NCI-H460 (cell line): ENCODE results near the gene MMP12. TPM values are rescaled to one million over a fixed set of nuclear protein-coding genes. Genes with fewer than 3 reads are reported as not detected.
"Not testable (repeated sequence)": the region's sequence is repeated elsewhere in the genome, so short reads cannot be mapped to it uniquely, and the experiment has no call there.

Experiments used
- DNase-seq: peaks from one replicate; pipeline ENCODE4 v3.0.0-alpha.2; 2016; ENCODE audit warnings: low read depth; ENCODE audit errors: extremely low read depth
- polyA plus RNA-seq: library from polyadenylated mRNA; depleted of rRNA; stranded (reverse); fragments of >200 nt; gene quantifications from 2 replicates; pipeline ENCODE4 v1.2.3, GENCODE V29; 2014; cell fraction: nucleus; rRNA removed
- total RNA-seq: library from RNA; depleted of rRNA; stranded (reverse); fragments of >200 nt; shearing (Covaris generic); gene quantifications from 2 replicates; pipeline ENCODE4 v1.2.3, GENCODE V29; 2014; rRNA removed

MMP12 gene
- total RNA-seq = not detected in 2 replicates
- not detected in 2 replicates for polyA plus RNA-seq

GRCh38 chr11:102874852-102875251 is at the start of gene MMP12:
TSS of gene MMP12 (minus strand) at chr11:102874982. CDS start at chr11:102874937, 45 bp downstream.
- DNase-seq = no peak

DNA sequence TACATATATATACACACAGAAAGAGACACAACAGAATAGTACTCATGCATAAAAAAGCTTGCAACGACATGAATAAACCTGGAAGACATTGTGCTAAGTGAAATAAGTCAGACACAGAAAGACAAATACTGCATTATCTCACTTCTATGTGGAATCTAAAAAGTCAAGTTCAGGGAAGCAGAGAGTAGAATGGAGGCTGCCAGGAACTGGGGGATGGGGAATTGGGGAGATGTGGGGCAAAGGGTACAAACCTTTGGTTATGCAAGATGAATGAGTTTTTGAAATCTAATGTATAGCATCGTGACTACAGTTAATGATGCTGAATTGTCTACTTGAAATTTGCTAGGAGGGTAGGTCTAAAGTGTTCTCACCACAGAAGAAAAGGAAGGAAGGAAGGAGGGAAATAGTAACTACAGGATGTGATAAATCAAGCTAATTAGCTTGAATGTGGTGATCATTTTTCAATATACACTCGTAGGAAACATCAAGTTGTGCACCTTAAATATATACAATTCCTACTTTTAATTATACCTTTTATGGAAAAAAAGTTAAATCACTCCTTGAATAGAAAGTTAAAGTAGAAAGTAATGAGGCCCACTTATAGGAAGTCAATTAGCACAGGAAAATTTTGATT is 46.9 kb upstream of the MMP12 start:
- DNase-seq = no peak

GRCh38 chr11:102920118-102920684 is 45.4 kb upstream of the MMP12 start:
- DNase-seq = no peak

DNA sequence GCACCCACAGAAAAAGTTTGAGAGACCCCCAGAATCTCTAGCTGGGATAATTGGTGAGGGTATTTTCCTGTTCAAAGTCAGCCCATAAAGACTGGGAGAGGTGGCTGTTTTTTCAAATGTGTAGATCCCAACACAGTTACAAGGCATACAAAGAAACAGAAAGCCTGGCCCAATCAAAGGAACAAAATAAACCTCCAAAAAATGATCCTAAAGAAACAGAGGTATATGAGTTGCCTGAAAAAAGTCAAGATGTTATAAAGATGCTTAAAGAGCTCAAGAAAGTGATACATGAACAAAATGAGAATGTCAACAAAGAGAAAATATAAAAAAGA is 40.2 kb upstream of the MMP12 start:
- DNase-seq = no peak

- no peak for DNase-seq
Observed at GRCh38 chr11:102914238-102915043, 39.7 kb upstream of the MMP12 start.

DNA sequence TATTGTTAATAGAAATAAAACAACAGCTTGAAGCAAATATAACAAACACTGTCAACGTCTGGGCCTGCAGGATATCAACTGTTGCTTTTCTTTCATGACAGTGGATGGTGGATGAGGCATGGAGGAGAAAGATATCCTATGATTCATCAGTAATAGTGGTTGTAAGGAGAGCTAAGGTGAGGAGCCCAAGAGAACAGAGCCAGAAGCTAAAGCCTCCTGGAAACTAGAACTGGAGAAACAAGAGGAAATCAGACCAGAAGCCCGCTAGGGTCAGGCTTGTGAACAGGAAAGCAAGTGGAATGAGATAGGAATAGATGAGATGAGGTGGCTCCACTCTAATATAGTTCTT is 37.7 kb upstream of the MMP12 start:
- DNase-seq = no peak

DNA sequence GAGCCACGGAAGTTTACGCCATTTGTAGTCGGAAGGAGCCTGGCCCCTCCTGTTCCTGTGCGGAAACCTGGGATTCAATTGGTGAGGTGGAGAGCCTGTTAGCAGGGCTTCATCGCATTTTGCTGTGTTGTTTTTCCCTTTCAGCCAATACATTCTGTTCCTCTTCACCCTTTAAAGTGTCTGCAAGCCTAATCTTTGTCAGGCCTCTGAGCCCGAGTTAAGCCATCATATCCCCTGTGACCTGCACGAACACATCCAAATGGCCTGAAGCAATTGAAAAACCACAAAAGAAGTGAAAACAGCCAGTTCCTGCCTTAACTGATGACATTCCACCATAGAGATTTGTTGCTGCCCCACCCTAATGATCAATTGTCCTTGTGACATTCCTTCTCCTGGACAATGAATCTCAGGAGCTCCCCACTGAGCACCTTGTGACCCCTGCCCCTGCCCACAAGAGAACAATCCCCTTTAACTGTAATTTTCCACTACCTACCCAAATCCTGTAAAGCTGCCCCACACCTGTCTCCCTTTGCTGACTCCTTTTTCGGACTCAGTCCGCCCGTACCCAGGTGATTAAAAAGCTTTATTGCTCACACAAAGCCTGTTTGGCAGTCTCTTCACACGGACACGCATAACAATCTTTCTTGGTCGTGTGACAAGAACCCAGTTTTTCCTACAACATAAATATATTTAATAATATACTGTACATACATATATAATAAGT is 37.1 kb upstream of the MMP12 start:
- DNase-seq = no peak

- DNase-seq = not testable (repeated sequence)
Observed at GRCh38 chr11:102905848-102906247, 31.1 kb upstream of the MMP12 start.

DNA sequence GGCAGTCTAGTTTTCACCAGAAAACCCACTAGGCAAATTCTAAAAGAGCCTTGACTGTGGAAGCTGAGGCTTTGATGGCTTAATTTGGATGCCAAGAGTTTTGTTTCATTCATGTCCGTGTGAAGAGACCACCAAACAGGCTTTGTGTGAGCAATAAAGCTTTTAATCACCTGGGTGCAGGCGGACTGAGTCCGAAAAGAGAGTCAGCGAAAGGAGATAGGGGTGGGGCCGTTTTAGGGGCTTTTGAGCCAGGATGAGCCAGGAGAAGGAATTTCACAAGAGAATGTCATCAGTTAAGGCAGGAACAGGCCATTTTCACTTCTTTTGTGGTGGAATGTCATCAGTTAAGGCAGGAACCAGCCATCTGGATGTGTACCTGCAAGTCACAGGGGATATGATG is 29.1 kb upstream of the MMP12 start:
- not testable (repeated sequence) for DNase-seq

- no peak for DNase-seq
Observed at GRCh38 chr11:102900346-102900745, 25.6 kb upstream of the MMP12 start.

DNA sequence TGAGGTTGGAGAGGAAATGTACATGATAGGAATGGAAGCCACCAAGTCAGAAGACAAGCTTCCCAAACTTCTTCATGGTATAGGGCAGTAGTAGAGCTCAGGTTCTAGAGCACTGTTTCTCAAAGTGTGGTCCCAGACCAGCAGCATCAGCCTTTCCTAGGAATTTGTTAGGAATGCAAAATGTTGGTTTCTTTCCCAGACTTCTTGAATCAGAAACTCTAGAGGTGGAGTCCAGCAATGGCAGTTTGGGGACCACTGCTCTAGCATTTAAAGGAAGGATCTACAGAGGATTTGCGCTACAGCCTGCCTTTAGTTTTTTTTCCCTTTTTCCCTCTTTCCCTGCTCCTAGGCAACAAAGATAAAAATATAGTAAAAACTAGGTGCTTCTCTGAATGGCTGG is 17.0 kb upstream of the MMP12 start:
- DNase-seq = no peak

DNA sequence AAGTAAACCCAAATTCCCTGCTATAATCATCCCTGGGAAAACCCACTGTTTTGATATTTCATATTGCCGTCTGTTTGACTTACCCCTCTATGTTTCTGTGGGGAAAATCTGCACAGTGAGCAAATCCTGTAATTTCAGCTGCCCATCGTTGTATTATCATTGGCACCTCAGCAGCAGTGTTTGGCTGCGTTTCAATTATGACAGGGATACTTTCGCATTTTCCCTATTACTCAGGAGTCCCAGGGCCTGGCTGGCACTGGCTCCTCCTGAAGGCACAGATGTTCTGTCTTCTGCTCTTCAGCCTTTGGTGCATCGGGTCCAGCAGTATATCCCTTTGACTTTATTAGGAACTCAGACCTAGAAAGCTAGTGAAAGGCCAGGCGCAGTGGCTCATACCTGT is 12.2 kb upstream of the MMP12 start:
- no peak for DNase-seq

GRCh38 chr11:102883141-102883540 is 8.4 kb upstream of the MMP12 start:
- DNase-seq = no peak

- DNase-seq = no peak
Observed at GRCh38 chr11:102882389-102883024, 7.7 kb upstream of the MMP12 start.

DNA sequence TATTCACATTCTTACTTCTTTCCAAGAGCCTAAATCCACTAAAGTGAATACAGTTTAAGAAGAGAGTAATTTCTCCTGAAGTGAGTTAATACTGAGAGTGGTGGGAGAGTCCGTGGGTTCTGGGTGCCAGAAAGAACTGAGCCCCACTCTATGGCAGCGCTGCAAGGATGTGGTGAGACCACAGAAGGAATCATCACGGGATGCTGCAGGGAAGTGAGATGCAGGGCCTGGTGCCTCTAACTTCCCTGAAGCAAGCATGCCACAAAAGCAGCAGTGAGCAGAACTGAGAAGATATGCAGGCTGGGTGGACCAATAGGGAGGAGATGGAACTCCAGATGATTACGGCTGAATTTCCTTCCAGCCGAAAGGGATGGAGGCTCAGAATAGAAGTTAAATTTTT is 5.0 kb upstream of the MMP12 start:
- DNase-seq = no peak

GRCh38 chr11:102878595-102878994 is 3.8 kb upstream of the MMP12 start:
- no peak for DNase-seq

- not testable (repeated sequence) for DNase-seq
Observed at GRCh38 chr11:102869354-102869964, 5.3 kb downstream of the MMP12 start.

- DNase-seq = no peak
Observed at GRCh38 chr11:102868339-102868738, 6.4 kb downstream of the MMP12 start.

DNA sequence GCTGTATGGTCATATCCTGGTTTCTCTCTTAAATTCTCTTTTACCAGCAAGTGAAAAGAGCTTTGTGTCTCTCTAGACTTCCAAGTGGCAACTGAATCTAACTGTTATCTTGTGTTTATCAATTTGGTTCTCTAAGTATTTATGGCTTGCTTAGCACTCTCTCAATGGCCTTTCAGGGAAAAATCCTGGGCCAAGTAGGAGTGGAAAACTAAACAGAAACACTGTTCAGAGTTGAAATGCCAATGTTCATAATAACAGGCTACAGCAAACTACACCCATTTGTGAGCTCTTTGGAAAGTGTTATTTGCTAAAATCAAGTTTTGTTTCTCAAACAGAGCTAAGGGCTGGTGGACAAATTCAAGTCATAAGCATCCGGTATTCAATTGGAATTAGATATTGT is 10.1 kb downstream of the MMP12 start:
- no peak for DNase-seq

DNA sequence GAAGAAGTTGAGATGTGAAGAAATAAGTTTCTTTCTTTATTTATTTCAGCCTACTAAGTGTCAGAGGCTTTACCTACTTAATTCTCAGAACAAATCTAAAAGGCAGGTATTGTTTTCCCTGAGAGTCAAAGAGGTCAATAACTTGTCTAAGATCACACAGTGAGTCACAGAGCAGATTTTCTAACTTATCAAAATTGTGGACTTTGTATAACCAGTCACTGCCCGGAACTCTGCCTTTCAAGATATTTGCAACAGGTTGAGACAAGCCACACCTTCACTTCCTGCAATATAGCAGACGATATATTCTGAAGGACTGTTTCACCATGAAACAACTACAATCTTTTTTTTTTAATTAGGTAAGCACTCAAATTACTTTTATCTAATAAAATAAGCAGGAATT is 20.8 kb downstream of the MMP12 start:
- DNase-seq = no peak
